Activated naive CD4-positive, alpha-beta T cell treated with anti-CD3 and anti-CD28 coated beads for 36 hours (primary cell): ENCODE data around the gene SLC19A1. TPM values are rescaled to one million over a fixed set of nuclear protein-coding genes. Genes with fewer than 3 reads are reported as not detected.

Experiments used
- CTCF ChIA-PET: fragments of 350-600 bp; sonication (Branson Sonifier 250); formaldehyde crosslinking; loops from one replicate; lab custom pipeline; 2021; ENCODE audit warnings: antibody characterized with exemption; lab: Charles Lee
- DNase-seq: peaks from one replicate; pipeline ENCODE4 v3.0.0-alpha.2; 2020
- H3K27ac Mint-ChIP-seq: one replicate; pipeline ENCODE4 v1.8.0; 2021; ENCODE audit warnings: mild to moderate bottlenecking, mixed read lengths
- H3K27me3 Mint-ChIP-seq: one replicate; pipeline ENCODE4 v1.8.0; 2021; ENCODE audit warnings: low read depth, mixed read lengths
- H3K36me3 Mint-ChIP-seq: one replicate; pipeline ENCODE4 v1.8.0; 2021; ENCODE audit warnings: low read depth, mixed read lengths
- H3K4me1 Mint-ChIP-seq: one replicate; pipeline ENCODE4 v1.8.0; 2021; ENCODE audit warnings: low read depth, mixed read lengths
- H3K4me3 Mint-ChIP-seq: one replicate; pipeline ENCODE4 v1.8.0; 2021; ENCODE audit warnings: mild to moderate bottlenecking, moderate library complexity, mixed read lengths
- H3K9me3 Mint-ChIP-seq: one replicate; pipeline ENCODE4 v1.8.0; 2021; ENCODE audit warnings: mixed read lengths
- intact Hi-C: fragments of 100-400 bp; cut with micrococcal nuclease; formaldehyde crosslinking; loops from one replicate; pipeline ENCODE4 v1.15.1; 2023
- total RNA-seq, 2 experiments: library from RNA; stranded (reverse); gene quantifications; one replicate each; pipeline ENCODE4 v1.2.3, GENCODE V29; 2021

The SLC19A1 gene
- total RNA-seq, 2 experiments from 2014 or later = 32.2 to 33.0 TPM

- H3K27ac Mint-ChIP-seq = no peak overlapping the region
- peaks cover 2% of the 10 kb centered on the region for H3K4me1 Mint-ChIP-seq
- no peak overlapping the region for H3K4me3 Mint-ChIP-seq
- H3K9me3 Mint-ChIP-seq = peaks cover 2% of the 10 kb centered on the region
- no peaks in the 10 kb centered on the region for H3K27me3 Mint-ChIP-seq
- intact Hi-C loops = no loop called here
- DNase-seq = no peak
- H3K36me3 Mint-ChIP-seq = no peaks in the 10 kb centered on the region
- CTCF ChIA-PET = no interaction called here
Observed at GRCh38 chr21:45496151-45496967, 45.9 kb downstream of the SLC19A1 start.

GRCh38 chr21:45494851-45495680 lies 47.2 kb downstream of the SLC19A1 start:
- H3K9me3 Mint-ChIP-seq = peaks cover 2% of the 10 kb centered on the region
- no peak for DNase-seq
- no peaks in the 10 kb centered on the region for H3K36me3 Mint-ChIP-seq
- peaks cover 2% of the 10 kb centered on the region for H3K4me1 Mint-ChIP-seq
- CTCF ChIA-PET = no interaction called here
- H3K4me3 Mint-ChIP-seq = no peak overlapping the region
- intact Hi-C loops = no loop called here
- no peaks in the 10 kb centered on the region for H3K27me3 Mint-ChIP-seq
- no peak overlapping the region for H3K27ac Mint-ChIP-seq

GRCh38 chr21:45494135-45494850 lies 47.9 kb downstream of the SLC19A1 start:
- Mint-ChIP-seq H3K4me1 (no peaks in the 10 kb centered on the region), H3K36me3 (no peaks in the 10 kb centered on the region), H3K27ac (no peak overlapping the region), H3K9me3 (no peaks in the 10 kb centered on the region), H3K27me3 (no peaks in the 10 kb centered on the region), H3K4me3 (no peak overlapping the region)
- intact Hi-C loops = no loop called here
- CTCF ChIA-PET = no interaction called here
- DNase-seq = no peak

- no peaks in the 10 kb centered on the region for H3K9me3 Mint-ChIP-seq
- no peak for DNase-seq
- CTCF ChIA-PET = no interaction called here
- intact Hi-C loops = no loop called here
- no peak overlapping the region for H3K27ac Mint-ChIP-seq
- no peaks in the 10 kb centered on the region for H3K36me3 Mint-ChIP-seq
- no peak overlapping the region for H3K4me3 Mint-ChIP-seq
- no peaks in the 10 kb centered on the region for H3K27me3 Mint-ChIP-seq
- no peaks in the 10 kb centered on the region for H3K4me1 Mint-ChIP-seq
Observed at GRCh38 chr21:45493401-45494001, 48.7 kb downstream of the SLC19A1 start.

GRCh38 chr21:45492765-45493164 lies 49.5 kb downstream of the SLC19A1 start:
- H3K27me3 Mint-ChIP-seq = no peaks in the 10 kb centered on the region
- DNase-seq = no peak
- H3K27ac Mint-ChIP-seq = no peak overlapping the region
- no peak overlapping the region for H3K4me3 Mint-ChIP-seq
- no peaks in the 10 kb centered on the region for H3K36me3 Mint-ChIP-seq
- no peaks in the 10 kb centered on the region for H3K4me1 Mint-ChIP-seq
- CTCF ChIA-PET = no interaction called here
- intact Hi-C loops = no loop called here
- H3K9me3 Mint-ChIP-seq = no peaks in the 10 kb centered on the region

GRCh38 chr21:45491623-45492022 lies 50.6 kb downstream of the SLC19A1 start:
- intact Hi-C loops = no loop called here
- CTCF ChIA-PET = no interaction called here
- H3K27me3 Mint-ChIP-seq = no peaks in the 10 kb centered on the region
- H3K9me3 Mint-ChIP-seq = no peaks in the 10 kb centered on the region
- H3K27ac Mint-ChIP-seq = no peak overlapping the region
- no peak for DNase-seq
- H3K4me3 Mint-ChIP-seq = no peak overlapping the region
- no peaks in the 10 kb centered on the region for H3K4me1 Mint-ChIP-seq
- H3K36me3 Mint-ChIP-seq = no peaks in the 10 kb centered on the region

GRCh38 chr21:45491056-45491455 lies 51.2 kb downstream of the SLC19A1 start:
- H3K4me3 Mint-ChIP-seq = no peak overlapping the region
- DNase-seq = no peak
- H3K4me1 Mint-ChIP-seq = no peaks in the 10 kb centered on the region
- H3K36me3 Mint-ChIP-seq = no peaks in the 10 kb centered on the region
- intact Hi-C loops = no loop called here
- CTCF ChIA-PET = no interaction called here
- H3K9me3 Mint-ChIP-seq = no peaks in the 10 kb centered on the region
- H3K27me3 Mint-ChIP-seq = no peaks in the 10 kb centered on the region
- H3K27ac Mint-ChIP-seq = no peak overlapping the region

GRCh38 chr21:45490049-45490731 lies 52.0 kb downstream of the SLC19A1 start:
- Mint-ChIP-seq H3K27me3 (no peaks in the 10 kb centered on the region), H3K36me3 (no peaks in the 10 kb centered on the region), H3K4me3 (no peak overlapping the region), H3K9me3 (no peaks in the 10 kb centered on the region), H3K4me1 (no peaks in the 10 kb centered on the region), H3K27ac (no peak overlapping the region)
- CTCF ChIA-PET = no interaction called here
- no peak for DNase-seq
- intact Hi-C loops = no loop called here

GRCh38 chr21:45489722-45489982 lies 52.6 kb downstream of the SLC19A1 start:
- intact Hi-C loops = no loop called here
- Mint-ChIP-seq H3K27ac (no peak overlapping the region), H3K9me3 (no peaks in the 10 kb centered on the region), H3K36me3 (no peaks in the 10 kb centered on the region), H3K4me3 (no peak overlapping the region), H3K4me1 (no peaks in the 10 kb centered on the region), H3K27me3 (no peaks in the 10 kb centered on the region)
- DNase-seq = no peak
- CTCF ChIA-PET = no interaction called here

- no peak overlapping the region for H3K4me3 Mint-ChIP-seq
- no peak overlapping the region for H3K27ac Mint-ChIP-seq
- no peaks in the 10 kb centered on the region for H3K36me3 Mint-ChIP-seq
- CTCF ChIA-PET = no interaction called here
- intact Hi-C loops = no loop called here
- no peaks in the 10 kb centered on the region for H3K4me1 Mint-ChIP-seq
- H3K27me3 Mint-ChIP-seq = no peaks in the 10 kb centered on the region
- DNase-seq = no peak
- H3K9me3 Mint-ChIP-seq = peaks cover under 1% of the 10 kb centered on the region
Observed at GRCh38 chr21:45488931-45489721, 53.1 kb downstream of the SLC19A1 start.

GRCh38 chr21:45487891-45488600 lies 54.2 kb downstream of the SLC19A1 start:
- Mint-ChIP-seq H3K4me3 (no peak overlapping the region), H3K27ac (no peak overlapping the region), H3K36me3 (no peaks in the 10 kb centered on the region), H3K27me3 (no peaks in the 10 kb centered on the region), H3K4me1 (no peaks in the 10 kb centered on the region), H3K9me3 (peaks cover 3% of the 10 kb centered on the region)
- CTCF ChIA-PET = no interaction called here
- intact Hi-C loops = no loop called here
- no peak for DNase-seq
